H1 (cell line): ENCODE data around the gene ITPKC.

Source experiments
- ASH2L ChIP-seq: fragments of 200-600, 300-600 bp; sonication (generic); IDR thresholded peaks from one replicate; pipeline ENCODE4 v1.7.1; 2017; ENCODE audit warnings: low read length
- CBX5 ChIP-seq: fragments of 300-800, 300-1000 bp; sonication (generic); IDR thresholded peaks from 2 replicates; pipeline ENCODE4 v1.7.1; 2016; ENCODE audit warnings: antibody characterized with exemption, low read length, low read depth
- CREB1 ChIP-seq: IDR thresholded peaks from 2 replicates; pipeline ENCODE4 v1.6.1; 2012; ENCODE audit warnings: inconsistent platforms
- EZH2 ChIP-seq: fragments of 200-600 bp; sonication (generic); IDR thresholded peaks from 2 replicates; pipeline ENCODE4 v1.7.1; 2012; ENCODE audit warnings: low read depth, mild to moderate bottlenecking, moderate library complexity, low read length, inconsistent platforms; ENCODE audit not compliant: severe bottlenecking
- POLR2A ChIP-seq, 2 experiments: IDR thresholded peaks; 1 replicate in 1 of 2; 2 replicates in 1 of 2; pipeline ENCODE4 v1.6.1; 2011; ENCODE audit warnings: low read depth in 2 of 2, low read length in 2 of 2, mild to moderate bottlenecking in 2 of 2; ENCODE audit errors: control extremely low read depth in 1 of 2
- SP1 ChIP-seq: IDR thresholded peaks from 2 replicates; pipeline ENCODE4 v1.6.1; 2011; ENCODE audit warnings: low read depth, low read length
- TF ChIP-seq, protein P1 (sequence below), 3 experiments: IDR thresholded peaks; 1 replicate in 2 of 3; 2 replicates in 1 of 3; pipeline versions ENCODE4 v1.5.1 to v1.6.1; 2011; ENCODE audit warnings: low read length in 3 of 3, mild to moderate bottlenecking in 3 of 3, inconsistent platforms in 2 of 3, low read depth in 1 of 3, moderate library complexity in 1 of 3; ENCODE audit not compliant: insufficient read depth in 1 of 3; ENCODE audit errors: control extremely low read depth in 1 of 3

DNA sequence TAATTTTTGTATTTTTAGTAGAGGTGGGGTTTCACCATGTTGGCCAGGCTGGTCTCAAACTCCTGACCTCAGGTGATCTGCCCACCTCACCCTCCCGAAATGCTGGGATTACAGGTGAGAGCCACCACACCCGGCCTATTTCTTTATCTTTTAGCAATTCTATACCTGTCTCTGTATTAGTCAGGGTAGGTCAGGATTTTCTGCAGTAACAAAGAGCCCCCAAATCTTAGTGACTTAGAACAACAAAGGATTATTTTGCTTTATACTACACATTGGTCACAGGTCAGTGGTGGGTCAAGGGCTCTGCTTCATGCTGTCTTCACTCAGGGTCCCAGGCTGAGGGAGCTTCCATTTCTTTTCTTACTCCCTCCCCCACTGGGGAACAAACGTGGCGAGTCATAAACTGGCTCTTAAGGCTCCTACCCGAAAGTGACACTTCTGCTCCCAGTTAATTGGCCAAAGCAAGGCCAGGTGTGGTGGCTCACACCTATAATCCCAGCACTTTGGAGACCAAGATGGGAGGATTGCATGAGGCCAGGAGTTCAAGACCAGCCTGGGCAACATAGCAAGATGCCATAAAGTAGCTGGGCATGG, 6.8 kb downstream of the ITPKC start:
- TF ChIP-seq EZH2, result no peak
- TF ChIP-seq CREB1, result no peak
- TF ChIP-seq, protein P1, sequence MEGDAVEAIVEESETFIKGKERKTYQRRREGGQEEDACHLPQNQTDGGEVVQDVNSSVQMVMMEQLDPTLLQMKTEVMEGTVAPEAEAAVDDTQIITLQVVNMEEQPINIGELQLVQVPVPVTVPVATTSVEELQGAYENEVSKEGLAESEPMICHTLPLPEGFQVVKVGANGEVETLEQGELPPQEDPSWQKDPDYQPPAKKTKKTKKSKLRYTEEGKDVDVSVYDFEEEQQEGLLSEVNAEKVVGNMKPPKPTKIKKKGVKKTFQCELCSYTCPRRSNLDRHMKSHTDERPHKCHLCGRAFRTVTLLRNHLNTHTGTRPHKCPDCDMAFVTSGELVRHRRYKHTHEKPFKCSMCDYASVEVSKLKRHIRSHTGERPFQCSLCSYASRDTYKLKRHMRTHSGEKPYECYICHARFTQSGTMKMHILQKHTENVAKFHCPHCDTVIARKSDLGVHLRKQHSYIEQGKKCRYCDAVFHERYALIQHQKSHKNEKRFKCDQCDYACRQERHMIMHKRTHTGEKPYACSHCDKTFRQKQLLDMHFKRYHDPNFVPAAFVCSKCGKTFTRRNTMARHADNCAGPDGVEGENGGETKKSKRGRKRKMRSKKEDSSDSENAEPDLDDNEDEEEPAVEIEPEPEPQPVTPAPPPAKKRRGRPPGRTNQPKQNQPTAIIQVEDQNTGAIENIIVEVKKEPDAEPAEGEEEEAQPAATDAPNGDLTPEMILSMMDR (IDR thresholded peaks at IDR 0.05; ENCODE audit: control extremely low read depth in 1 of 3, insufficient read depth in 1 of 3, low read depth in 1 of 3, low read length in 3 of 3), result no peak
- TF ChIP-seq POLR2A (IDR thresholded peaks at IDR 0.05; ENCODE audit: control extremely low read depth in 1 of 2, low read depth in 2 of 2, low read length in 2 of 2), result no peak
- no peak for TF ChIP-seq SP1
- no peak for TF ChIP-seq CBX5
- TF ChIP-seq ASH2L, result no peak
